ENCODE data around the gene SOBP.

Gene SOBP

GRCh38 chr6:107689190-107689589 is 199.3 kb downstream of the SOBP start:
- no peak for DNase-seq (ENCODE audit: extremely low spot score)
- CTCF ChIA-PET, result interaction anchor here (1.1 to 1.8 kb wide), 3 partner anchors 10 to 15 kb away, joined by 3 to 6 read pairs (median 5); no protein-coding TSS in a partner anchor
- TF ChIP-seq, protein P1, sequence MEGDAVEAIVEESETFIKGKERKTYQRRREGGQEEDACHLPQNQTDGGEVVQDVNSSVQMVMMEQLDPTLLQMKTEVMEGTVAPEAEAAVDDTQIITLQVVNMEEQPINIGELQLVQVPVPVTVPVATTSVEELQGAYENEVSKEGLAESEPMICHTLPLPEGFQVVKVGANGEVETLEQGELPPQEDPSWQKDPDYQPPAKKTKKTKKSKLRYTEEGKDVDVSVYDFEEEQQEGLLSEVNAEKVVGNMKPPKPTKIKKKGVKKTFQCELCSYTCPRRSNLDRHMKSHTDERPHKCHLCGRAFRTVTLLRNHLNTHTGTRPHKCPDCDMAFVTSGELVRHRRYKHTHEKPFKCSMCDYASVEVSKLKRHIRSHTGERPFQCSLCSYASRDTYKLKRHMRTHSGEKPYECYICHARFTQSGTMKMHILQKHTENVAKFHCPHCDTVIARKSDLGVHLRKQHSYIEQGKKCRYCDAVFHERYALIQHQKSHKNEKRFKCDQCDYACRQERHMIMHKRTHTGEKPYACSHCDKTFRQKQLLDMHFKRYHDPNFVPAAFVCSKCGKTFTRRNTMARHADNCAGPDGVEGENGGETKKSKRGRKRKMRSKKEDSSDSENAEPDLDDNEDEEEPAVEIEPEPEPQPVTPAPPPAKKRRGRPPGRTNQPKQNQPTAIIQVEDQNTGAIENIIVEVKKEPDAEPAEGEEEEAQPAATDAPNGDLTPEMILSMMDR (IDR thresholded peaks at IDR 0.05; ENCODE audit: control extremely low read depth, extremely low read depth, low read depth, missing control alignments), result no peak
- POLR2A ChIA-PET, result no interaction called here

DNA sequence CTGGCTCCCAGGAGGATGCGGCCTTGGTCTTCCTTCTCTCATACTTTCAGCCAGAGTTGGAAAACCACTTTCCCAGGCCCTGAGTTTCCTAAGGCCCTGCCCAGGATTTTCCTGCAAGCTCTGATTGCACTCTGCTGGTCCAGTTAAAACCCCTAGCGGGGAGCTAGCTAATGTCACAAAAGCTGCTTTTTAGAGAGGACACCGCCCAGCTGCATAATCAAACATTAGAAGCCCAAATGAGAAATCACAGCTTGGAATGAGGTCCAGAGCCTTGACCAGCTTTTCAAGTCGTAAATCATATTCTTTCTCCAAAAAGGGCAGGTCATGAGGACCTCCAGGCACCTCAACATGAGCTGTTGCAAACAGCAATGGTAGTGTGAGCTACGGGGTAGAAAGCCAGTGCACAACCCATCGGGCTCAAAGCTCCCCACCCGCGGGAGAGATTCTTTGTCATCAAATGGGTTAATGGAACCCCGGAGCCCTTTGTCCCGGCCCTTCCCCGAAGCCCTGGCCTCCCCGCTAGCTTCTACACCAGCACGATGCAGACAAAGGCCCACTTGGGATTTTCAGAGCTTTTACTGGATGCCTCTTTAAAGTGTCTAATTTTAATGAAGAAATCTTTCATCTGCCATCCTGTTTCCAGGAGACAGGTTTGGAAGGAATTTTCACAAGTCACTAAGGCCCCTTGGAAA is 200.2 kb downstream of the SOBP start:
- POLR2A ChIA-PET, result no interaction called here
- DNase-seq (ENCODE audit: extremely low spot score), result no peak
- TF ChIP-seq, protein P1 (IDR thresholded peaks at IDR 0.05; ENCODE audit: control extremely low read depth, extremely low read depth, low read depth, missing control alignments), result no peak
- CTCF ChIA-PET, result interaction anchor here (1.1 to 1.8 kb wide), 5 partner anchors 11 to 372 kb away, joined by 3 to 6 read pairs (median 4); no protein-coding TSS in a partner anchor

DNA sequence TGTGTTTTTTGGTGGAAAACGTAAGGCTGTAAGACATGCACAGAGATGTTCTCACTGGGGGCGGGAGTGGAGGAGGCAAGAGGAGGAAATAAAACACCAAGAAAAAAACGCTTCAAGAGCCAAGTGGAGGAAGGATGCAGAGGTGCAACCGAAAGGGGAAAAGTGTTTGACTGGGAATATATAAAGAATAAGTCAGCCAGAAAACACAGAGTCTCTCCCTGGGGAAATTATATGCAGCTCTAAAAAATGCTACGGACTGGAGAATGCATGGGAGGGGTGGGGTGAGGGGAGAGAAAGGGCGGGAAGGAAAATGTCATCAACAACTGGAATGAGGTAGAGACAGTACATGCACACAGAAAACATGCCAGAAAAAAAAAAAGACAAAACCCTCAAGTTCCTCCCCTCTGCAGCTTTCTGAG is 200.7 kb downstream of the SOBP start:
- no peak for DNase-seq (ENCODE audit: extremely low spot score)
- TF ChIP-seq, protein P1 (IDR thresholded peaks at IDR 0.05; ENCODE audit: control extremely low read depth, extremely low read depth, low read depth, missing control alignments), result no peak
- POLR2A ChIA-PET, result no interaction called here
- CTCF ChIA-PET, result interaction anchor here (1.2 to 1.6 kb wide), 3 partner anchors 15 to 373 kb away, joined by 4 to 5 read pairs (median 4); no protein-coding TSS in a partner anchor

DNA sequence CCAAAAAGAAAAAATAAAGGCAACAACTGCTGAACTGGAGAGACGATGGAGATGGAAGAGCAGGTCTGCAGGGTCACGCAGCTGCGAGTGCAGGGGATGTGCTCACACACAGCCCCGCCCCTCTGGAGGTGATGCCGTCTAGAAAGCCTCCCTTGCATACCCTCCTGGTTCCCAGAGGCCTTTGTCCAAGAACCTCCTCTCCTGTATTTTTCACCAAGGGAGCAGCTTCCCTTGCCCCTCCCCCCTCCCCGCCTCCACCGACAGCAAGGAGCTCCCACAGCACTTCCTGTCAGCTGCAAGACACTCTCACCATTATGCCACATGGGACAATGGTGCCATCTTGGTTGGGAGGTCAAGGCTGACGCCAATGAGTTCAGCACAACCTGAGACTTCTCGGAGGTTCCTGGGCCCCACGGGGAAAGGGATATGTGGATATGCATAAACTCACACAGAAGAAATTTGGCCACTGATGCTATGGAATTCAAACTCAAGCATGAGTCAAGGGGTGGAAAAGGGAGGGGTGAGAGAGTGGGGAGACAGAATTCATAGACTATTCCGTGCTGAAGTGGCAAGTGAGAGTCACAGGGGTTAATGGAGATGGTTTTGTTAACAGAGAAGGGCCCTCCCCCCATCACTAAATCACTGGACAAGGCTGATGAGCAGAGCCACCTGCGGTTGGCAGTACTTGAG is 201.3 kb downstream of the SOBP start:
- POLR2A ChIA-PET, result no interaction called here
- TF ChIP-seq, protein P1 (IDR thresholded peaks at IDR 0.05; ENCODE audit: control extremely low read depth, extremely low read depth, low read depth, missing control alignments), result no peak
- CTCF ChIA-PET, result interaction anchor here (1.4 kb wide), 1 partner anchor 373 kb away, joined by 4 read pairs; no protein-coding TSS in a partner anchor
- no peak for DNase-seq (ENCODE audit: extremely low spot score)

DNA sequence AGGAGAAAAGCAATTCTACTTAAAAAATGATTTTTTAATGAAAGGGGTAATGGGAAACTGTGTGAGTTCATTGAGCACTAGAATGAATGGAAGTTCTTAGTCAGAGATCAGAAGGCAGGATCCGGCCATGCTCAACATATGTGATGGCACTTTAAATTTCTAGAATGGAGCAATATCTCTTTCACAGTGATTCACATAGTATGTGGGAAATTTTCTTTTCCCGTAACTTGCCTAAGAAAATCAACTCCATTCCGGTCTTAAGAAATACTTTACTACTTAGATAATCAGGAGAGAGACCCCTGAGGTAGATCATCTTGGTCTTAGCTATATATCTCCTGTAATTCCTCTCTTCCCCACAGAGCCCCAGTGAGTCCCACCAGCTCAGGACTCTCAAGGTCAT is 202.4 kb downstream of the SOBP start:
- no peak for DNase-seq (ENCODE audit: extremely low spot score)
- TF ChIP-seq, protein P1 (IDR thresholded peaks at IDR 0.05; ENCODE audit: control extremely low read depth, extremely low read depth, low read depth, missing control alignments), result no peak
- ChIA-PET CTCF (interaction anchor here (1.3 to 1.6 kb wide), 3 partner anchors 12 to 16 kb away, joined by 3 to 5 read pairs (median 4); no protein-coding TSS in a partner anchor), POLR2A (no interaction called here)

GRCh38 chr6:107695061-107695720 is 205.3 kb downstream of the SOBP start:
- DNase-seq (ENCODE audit: extremely low spot score), result no peak
- ChIA-PET CTCF (interaction anchor here (0.5 to 1.4 kb wide), 2 partner anchors 18 to 89 kb away, joined by 3 read pairs; no protein-coding TSS in a partner anchor), POLR2A (no interaction called here)
- TF ChIP-seq, protein P1 (IDR thresholded peaks at IDR 0.05; ENCODE audit: control extremely low read depth, extremely low read depth, low read depth, missing control alignments), result no peak

Measured in GM10248 (cell line).